Left renal cortex interstitium (tissue), 4 donors: ENCODE data around the gene REV3L. TPM values are rescaled to one million over a fixed set of nuclear protein-coding genes. Genes with fewer than 3 reads are reported as not detected.
"Not testable (repeated sequence)": the region's sequence is repeated elsewhere in the genome, so short reads cannot be mapped to it uniquely, and the experiment has no call there.

Experiments
- DNase-seq, 4 donors: peaks; one replicate each; pipeline ENCODE4 v3.0.0-alpha.2; 2013; ENCODE audit warnings: low read depth in 4 of 4, low spot score in 2 of 4, missing footprints in 1 of 4
- polyA plus RNA-seq, 4 donors: library from polyadenylated mRNA; unstranded; fragments of 120-200 nt; gene quantifications; one replicate each; pipeline ENCODE4 v1.2.1, GENCODE V29; 2013; ENCODE audit not compliant: insufficient read length in 4 of 4

Gene REV3L
- polyA plus RNA-seq, 4 donors: 40.0 to 44.9 (median 42.9) TPM

DNA sequence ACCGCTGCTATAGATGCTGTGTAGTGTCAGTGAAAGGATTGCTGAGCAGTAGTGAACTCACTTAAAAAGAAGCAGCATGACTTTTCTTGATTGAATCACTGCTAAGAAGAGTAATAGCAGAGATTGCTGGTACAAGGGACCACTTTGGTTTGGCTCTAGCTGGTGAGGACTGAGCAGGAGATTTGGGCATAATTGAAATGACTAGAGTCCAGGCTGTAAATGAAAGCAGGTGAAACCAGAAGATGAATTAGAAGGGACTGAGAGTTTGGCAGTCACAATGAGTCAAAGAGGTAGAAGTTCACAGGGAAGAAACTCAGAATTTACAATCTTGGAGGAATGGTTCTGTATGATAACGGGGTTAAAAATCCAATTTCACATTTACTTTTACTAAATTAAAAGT is 19.1 kb upstream of the REV3L start:
- no peak for DNase-seq

DNA sequence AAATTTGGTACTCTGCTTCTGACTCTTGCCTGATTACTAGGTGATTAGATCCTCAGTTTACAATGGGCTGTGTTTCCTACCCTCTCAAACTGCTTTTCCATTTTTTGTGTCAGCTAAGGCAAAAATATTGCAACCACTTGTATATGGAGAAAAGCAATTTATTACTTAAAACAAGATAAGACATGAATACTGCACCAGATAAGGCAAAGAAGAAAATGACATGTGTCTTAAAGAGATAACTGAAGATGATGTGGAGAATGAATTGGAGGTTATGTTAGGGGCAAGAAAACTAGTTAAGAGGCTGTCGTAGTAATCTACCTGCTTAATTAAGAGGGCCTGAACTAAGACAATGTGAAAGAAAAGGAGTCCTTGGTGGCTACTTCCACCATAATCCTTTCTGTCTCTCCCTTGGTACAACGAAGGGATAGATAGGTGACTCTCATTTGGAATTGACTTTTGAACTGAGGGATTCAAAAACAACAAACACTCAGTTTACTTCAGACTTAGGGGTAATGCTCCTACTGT is 16.3 kb upstream of the REV3L start:
- no peak for DNase-seq

DNA sequence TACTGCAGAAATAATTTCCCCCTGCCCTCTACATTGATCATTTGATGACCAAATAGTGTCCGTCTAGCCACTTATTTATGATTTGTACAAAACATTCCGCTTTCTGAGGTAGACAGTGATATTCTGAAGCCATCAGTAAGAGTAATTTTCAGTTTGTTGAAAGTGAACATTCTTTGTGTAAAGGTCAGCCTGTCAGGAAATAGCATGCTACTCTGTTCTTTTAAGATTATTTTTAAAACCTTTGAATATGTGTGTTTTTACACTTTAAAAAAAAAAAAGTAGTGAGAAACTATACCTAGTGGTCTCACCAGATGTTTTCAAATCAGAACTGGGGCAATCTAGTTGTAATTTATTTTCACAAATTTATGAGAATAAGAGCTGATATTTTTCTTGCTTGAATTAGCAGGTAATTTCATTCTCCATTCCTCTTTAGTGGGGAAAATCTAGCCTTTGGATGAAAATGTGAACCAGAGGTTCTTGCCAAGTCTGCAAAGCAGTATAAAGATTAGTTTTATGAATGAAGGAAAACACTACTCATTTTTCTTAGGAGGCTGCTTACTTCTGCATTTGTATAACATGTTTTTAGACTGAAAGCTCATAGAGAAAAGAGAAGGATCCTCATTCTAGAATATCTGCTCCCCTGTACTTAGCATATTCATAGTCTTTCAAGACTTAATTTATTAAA is 12.1 kb upstream of the REV3L start:
- DNase-seq: no peak

DNA sequence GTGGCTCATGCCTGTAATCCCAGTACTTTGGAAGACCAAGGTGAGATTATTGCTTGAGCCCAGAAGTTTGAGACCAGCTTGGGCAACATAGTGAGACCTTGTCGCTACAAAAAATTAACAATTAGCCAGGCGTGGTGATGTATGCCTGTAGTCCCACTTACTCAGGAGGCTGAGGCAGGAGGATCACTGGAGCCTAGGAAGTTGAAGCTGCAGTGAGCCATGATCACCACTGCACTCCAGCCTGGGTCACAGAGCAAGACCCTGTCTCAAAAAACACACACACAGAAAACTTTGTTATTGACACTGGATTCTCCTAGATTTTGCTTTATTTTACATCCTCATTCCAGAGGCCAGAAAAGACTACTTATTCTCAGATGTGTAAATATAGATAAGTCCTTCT is 9.5 kb upstream of the REV3L start:
- no peak for DNase-seq

DNA sequence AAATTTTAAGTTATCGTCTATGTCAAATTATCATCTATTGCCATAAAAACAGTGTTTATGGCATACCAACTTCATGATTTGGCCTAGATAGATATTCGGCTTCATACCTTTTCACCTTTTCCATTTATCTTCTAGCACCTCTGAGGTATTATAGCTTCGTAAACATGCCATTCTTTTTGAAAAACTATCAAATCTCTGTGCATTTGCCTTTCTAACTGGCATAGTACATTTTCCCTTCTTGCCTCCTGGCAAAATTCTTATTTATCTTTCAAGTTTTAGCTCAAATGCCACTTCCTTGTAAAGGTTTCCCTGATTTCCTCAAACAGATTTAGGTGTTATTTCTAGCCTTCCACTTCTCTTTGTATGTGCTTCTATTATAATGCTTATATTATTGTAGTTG is 7.0 kb upstream of the REV3L start:
- no peak for DNase-seq

DNA sequence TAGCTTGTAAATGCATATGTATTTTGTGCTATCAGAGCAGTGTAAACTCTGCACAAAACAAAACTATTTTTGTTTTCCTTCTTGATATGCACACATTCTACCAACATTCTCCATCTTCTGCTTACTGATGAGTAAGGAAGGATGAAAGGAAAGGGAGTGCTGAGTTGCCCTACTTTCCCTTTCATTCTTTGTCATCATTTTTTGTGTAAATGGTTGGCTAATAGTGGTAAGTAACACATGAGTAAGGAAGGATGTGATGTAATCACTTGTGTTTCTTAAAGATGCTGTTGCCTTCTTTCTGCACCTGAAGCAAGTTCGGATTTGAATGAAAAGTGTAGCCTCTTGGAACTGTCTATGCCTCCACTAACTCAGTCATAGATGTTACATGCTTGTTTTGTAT is 4.6 kb upstream of the REV3L start:
- DNase-seq: no peak

DNA sequence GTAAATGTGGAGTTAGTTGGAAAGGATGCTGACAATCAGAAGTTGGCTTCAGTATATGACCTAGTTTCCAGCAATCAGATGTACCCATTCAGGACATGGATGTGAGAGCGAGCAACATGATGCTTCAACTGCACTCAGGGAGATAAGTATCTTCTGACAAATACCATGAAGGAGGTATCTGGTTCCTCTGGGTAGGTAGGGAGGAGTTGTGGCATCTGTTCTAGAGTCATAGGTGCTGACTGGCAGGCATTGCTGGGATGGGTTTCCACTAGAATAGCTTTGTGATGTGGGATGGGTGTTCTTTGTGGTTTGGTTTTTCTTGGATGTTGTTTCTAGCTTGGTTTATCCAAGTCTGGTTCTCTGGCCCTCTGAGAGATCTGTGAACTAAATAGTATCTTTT is 3.9 kb upstream of the REV3L start:
- DNase-seq: no peak

DNA sequence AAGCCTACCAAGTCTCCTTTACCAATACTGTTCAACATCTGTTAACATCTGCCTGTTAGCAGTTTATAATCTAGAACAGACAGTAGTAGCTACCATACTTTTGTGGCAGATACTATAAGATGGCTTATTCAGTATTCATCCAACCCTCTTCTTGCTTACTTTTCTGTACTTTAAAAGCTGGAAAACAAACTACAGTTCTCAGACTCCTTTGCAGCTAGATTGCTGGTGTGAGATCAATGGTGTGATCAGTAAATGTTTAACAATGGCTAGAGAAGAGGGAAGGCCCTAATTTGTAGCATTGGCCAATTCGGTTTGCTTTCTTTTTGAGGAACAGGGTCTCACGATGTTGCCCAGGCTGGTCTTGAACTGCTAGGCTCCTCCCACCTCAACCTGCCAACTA is 3.5 kb upstream of the REV3L start:
- no peak for DNase-seq

DNA sequence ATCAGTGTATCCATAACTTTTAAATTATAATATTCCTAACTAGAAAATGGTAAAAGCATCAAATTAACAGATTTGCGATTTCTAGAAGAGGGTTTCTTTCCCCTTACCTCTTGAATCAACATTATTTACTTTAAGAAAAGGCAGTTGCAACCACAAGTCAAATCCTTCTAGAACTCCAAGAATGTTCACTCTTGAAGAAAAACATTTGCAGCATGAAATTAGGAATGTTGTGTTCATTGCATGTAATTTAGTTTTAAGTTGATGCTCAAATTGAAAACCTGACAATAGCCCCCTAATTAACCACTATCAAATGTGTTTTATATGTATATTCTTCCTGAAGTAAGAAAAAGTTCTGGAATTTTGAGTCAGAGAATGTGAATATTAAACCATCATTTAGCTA is 2.3 kb upstream of the REV3L start:
- DNase-seq: no peak

DNA sequence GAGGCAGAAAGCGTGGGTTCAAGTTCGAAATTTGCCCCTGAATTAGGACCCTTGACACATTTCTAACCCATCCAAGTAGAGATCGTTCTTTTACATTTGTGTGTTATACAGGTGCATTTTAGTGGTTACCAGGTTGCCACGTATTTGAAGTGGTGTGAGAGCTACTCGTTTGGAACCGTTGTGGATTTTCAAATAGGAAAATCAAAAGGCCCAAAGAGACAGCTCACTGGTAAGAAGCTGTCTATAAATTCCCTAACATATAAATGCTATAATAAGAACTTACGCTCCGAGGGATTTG is 1.6 kb upstream of the REV3L start:
- DNase-seq: no peak

DNA sequence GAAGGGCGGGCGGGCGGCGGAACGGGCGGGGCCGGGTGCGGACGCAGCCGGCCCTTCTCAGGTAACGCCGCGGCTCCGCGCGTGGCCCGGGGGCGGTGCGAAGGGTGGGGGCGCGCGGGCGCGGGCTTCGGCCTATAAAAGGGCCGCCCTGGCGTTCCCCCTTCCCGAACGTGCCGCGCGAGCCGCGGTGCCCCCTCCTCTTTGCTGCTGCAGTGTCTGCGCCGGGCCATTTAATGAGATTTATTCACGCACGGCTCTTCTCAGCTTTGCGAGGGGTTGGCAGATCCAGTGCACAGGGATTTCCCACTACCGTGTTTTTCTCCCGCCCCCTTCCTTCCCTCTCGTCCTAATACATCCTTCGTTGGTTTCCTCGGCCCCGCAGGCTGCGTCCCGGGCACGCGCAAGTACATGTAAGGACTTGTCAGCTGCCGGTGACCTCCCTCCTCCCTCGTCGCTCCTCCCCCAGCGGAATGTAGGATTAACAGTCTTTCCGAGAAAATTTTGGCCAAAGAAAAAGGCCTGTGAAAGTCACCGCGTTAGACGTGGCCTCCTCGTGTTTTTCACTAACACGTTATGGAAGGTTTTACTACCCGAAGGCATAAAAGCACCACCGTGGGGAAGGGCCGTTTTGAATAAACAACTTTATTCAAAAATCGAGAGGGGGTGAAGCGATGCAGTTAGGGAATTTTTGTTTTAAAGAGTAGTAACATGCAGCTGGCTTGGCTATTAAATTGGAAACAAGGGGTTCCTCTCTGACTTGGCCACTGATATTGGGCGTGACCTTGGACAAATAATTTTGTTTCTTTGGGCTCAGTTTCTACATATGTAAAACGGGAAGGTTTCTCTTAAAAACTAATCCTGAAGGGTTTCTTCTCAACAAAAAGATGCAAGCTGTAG is 966 bp upstream of the REV3L start:
- peak; percentile 89 to 91 (median 89) for DNase-seq

DNA sequence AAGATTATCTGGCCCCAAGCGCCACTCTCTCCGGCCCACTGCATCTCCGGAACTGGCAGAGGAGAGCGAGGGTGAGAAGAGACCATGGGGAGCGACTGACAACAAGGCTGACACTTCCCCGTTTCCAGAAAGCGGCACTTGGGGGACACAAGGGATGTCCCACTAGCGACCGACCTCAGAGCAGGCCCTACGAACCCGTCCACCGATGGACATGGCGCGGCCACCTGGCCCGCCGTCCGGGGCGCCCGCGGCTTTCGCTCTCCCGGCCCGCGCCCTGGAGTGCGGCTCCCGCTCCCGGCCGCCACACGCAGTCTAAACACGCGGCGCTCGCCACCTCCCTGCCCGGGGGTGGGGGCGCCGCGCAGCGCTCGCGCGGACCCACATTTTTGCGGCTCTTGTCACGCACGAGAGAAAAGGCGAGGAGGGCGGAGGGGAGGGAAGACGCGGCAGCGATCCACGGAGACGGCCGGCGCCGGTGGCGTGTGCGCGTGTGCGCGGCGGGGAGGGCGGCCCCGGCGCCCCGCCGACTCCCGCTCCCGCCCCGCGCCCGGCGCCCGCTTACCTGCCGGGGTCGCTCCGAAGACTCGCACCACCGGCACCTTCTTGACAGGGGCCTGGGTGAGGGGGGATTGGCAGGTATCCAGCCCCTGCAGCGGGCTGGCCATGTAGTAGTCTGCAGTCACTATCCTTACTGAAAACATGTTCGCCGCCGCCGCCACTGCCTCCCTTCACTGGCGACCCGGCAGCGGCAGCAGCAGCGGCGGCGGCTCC is 645 bp downstream of the REV3L start:
- peak in 1 of 4 donors; percentile 54 for DNase-seq

DNA sequence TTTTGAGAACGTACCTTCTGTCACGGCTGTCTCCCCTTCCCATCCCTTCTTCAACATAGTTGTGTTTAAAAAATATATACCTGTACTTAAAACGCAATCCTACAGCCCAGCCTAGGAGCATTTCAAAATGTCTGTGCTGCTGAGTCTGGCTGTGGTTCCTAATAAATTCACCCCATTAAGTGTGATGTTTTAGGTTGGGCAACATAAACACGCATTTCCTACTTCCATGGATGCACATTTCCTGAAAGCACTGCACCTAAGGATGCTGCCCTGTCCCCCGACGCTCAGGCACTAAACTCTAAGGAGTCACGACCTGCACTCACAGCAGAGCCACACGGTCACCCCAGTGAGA is 1.2 kb downstream of the REV3L start:
- peak in 1 of 4 donors; percentile 69 for DNase-seq

DNA sequence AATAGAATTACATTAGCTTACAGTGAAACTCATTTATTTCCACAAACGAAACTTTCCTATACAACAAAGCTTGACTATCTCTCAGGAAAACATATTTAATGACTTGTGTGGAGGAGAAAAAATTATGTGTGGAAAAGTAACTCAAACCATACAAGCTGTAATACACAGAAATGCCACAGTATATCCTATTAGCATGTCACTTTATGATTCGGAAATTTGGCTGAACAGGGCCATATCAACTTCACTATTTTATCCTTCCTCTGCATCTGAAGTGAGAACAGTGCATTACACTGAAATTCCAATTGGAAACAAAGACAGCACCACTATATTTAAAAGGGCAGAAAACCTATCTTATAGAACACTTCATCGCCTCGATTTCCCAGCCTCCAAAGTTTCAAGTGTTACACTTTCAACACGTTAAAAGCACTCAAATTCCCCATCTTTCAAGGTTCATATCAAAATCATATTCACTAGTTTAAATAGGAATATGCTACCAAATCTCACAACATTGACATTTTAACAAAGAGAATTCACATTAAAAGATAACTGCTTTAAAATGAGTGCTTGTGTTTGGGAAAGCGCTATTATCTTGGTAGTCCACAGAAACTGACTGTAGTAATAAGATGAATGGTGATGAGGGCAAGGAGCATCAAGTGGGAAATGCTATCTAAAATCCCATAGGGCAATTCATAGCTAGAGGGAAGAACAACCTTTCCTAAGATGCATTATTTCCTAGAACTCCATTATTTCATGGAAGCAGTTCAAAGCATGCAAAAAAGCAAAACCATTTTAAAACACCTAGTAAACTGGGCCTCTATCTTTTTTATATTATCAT is 1.8 kb downstream of the REV3L start:
- DNase-seq: peak in 1 of 4 donors; percentile 31

DNA sequence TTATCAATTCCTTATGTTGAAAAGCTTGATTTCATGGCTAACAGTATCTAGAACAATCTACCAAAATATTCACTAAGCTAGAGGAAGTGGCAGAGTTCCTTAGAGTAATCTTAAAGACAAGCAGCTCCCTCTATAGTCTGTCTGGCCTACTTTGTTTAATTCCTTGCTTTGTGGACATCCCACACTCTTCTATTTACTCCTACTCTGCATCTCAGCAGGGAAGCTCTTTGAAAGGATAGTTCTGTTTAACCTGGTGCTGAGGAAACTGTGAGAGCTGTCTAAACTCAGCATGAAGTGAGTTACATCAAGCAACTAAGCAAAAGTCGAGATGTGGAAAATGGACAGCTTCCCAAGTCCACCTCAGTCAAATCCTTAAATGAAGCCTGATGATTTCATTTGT is 4.3 kb downstream of the REV3L start:
- DNase-seq: peak in 1 of 4 donors; percentile 32

DNA sequence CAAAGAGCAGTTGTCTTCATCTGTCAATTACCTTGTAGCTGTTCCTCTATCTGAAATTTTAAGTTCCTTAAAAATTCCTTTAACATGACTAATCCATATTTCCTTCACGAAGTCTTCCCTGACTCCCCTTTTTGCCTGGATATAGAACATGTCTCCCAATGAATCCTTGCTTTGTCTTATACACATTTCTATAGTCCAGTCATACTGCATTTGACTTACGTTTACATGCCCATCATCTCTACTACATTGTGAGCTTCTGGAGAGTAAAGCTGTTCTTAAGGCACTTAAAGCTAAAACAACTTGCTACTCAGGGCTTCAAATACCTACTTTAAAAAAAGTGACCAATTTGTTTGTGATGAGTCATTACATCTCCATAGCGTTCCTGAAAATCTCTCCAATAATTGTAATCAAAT is 4.9 kb downstream of the REV3L start:
- no peak for DNase-seq

DNA sequence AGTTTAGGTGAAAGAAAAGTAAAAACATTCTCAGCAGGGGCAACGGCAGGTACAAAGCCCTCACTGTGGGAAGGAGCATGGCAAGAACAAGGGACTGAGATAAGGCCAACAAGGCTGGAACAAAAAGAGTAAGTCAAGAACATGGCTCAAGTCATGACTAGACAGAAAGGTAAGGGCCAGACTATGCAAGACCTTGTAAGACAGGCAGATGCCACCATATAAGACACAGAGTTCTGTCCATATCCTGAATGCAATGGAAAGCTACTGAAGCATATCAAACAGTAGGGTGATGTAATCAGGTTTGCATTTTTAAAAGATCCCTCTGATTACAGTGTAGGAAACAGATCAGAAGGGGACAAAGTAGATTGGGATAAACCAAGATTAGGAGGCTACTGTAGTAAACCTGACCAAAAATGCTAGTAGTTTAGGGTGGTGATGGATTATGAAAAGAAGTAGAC is 5.5 kb downstream of the REV3L start:
- no peak for DNase-seq

DNA sequence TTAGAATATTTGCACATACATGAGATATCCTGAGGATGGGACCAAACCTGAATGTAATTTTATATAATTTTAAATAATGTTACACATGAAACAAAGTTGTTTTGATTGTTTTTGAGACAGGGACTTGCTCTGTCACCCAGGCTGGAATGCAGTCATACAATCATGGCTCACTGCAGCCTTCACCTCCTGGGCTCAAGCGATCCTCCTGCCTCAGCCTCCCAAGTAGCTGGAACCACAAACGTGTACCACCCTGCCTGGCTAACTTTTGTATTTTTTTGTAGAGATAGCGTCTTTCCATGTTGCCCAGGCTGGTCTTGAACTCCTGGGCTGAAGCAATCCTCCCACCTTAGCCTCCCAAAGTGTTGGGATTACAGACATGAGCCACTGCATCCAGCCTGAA is 7.0 kb downstream of the REV3L start:
- DNase-seq: not testable (repeated sequence)

DNA sequence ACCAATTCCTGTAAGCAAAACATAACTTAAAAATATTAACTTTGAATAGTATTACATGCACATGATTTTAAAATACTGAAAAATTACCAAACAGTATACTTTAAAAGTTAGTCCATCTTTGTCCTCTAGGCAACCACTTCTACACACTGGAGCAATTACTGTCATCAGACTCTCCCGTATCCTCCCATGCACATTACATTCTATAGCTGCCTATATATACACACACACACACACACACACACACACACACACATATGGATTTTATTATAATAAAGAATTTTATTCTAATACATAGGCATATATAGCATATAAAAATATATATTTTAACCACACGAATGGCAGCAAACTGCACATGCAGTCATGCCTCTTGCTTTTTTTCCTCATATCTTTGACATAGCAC is 8.2 kb downstream of the REV3L start:
- no peak for DNase-seq

DNA sequence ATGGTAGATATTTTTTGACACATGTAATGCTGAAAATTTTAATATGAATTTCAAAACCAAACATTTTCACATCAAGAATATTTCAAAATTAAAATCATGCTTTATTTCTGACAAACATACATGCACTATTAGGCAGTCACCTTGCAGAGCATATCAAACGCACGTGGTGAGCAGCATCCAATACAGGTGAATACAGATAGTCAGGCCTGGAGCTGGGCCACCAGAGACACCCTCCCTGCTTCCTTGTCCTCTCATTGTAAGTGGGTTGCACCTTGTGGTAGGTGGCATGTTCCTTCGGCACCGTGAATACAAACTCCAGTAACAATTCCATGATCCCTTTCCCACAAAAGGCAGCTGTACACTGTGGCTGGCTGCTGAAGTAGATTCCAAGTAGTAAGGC is 8.9 kb downstream of the REV3L start:
- no peak for DNase-seq
